Posterior cingulate gyrus (tissue), 11 donors: Measurements from ENCODE around the gene ATP2B2.

Source experiments
- DNase-seq, 10 donors: peaks; one replicate each; pipeline versions ENCODE4 v3.0.0 to v3.0.0-alpha.2; 2020 to 2021; ENCODE audit warnings: mixed read lengths in 3 of 10
- intact Hi-C: fragments of 100-400 bp; cut with DNase I; formaldehyde crosslinking; loops from one replicate; pipeline ENCODE4 v1.15.1; 2023

The ATP2B2 gene

DNA sequence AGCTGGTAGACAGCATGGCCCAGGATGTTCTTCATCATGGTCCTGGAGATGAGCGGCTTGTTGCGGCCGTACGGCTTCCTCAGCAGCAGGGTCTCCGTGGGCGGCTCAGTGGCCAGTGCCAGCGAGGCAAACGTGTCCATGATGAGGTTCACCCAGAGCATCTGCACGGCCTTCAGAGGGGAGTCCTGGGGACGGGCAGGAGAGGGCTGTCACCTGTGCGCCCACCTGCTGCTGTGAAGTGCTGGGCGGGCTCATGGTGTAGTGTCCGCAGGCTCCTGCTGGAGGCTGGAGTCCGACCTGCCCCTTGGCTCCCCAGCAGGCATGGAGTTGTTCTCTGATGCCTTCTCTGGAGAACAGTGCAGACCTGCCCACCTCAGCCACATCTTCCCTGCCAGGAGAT lies 162.6 kb downstream of the ATP2B2 start:
- peak in 3 of 10 donors; percentile 64 to 77 (median 75) for DNase-seq
- intact Hi-C loops = loop anchor here (5.0 kb wide), 1 partner anchor 355 kb away; no protein-coding TSS in a partner anchor

DNA sequence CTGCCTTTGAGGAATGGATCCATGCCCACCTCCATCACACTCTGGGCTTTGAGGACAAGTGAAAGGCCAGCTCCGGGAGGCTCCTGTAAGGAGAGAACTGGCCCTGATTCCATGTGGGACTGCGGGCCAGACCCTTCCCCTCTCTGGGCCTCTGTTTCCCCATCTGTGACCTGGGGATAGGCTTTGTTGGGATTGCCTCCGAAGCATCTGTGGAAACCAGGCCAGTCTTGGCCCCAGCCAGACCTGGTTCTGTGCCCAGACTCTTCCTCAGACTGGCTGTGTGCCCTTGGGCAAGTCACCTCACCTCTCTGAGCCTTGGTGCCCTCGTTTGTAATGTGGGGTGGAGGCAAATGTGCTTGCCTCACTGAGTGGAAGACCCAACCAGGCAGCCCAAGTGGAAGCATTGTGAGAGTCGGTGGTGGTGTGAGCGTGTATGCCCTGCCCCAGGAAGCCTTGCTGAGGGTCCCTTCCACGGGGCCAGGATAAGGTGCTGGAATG lies 163.4 kb downstream of the ATP2B2 start:
- intact Hi-C loops = loop anchor here (5.0 kb wide), 1 partner anchor 355 kb away; no protein-coding TSS in a partner anchor
- DNase-seq = peak in 3 of 10 donors; percentile 38 to 56 (median 43)

DNA sequence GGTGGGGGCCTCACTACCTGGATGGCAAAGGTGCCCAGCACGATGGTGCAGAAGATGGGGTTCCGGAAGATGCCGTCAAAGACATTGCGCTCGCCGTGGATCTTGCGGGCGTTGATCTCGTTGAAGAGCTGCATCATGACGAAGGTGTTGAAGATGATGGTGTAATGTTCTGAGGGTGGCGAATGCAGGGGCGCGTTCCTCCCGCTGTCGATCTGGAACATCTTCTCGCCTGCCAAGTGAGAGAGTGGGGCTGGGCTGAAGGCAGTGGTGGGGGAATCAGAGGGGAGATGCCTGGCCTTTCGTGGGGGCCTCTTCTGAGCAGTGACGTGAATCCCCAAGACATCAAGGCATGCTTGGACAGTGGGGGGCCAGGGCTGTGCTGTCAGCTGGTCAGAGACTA lies 164.9 kb downstream of the ATP2B2 start:
- peak in 4 of 10 donors; percentile 51 to 87 (median 83) for DNase-seq
- intact Hi-C loops = loop anchor here (5.0 kb wide), 1 partner anchor 357 kb away; no protein-coding TSS in a partner anchor

DNA sequence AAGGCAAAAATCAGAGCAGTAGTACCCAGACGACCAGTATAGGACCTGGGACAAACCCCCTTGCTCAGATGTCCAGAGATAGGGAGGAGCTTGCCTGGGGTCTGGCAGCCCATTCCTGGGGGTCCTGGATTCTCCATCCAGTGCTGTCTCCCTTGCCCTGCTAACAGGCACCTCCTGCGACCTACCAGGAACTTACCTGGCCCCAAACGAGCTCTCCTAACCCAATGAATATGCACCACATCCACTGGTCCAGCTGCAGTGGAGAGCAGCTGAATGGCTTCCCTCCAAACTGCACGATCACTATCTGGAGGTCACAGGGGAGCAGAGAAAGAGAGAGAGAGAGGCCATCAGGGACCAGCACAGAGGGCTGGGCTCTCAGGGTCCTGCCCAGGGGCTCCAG lies 165.3 kb downstream of the ATP2B2 start:
- intact Hi-C loops = loop anchor here (5.0 kb wide), 1 partner anchor 357 kb away; no protein-coding TSS in a partner anchor
- peak in 1 of 10 donors; percentile 40 for DNase-seq

DNA sequence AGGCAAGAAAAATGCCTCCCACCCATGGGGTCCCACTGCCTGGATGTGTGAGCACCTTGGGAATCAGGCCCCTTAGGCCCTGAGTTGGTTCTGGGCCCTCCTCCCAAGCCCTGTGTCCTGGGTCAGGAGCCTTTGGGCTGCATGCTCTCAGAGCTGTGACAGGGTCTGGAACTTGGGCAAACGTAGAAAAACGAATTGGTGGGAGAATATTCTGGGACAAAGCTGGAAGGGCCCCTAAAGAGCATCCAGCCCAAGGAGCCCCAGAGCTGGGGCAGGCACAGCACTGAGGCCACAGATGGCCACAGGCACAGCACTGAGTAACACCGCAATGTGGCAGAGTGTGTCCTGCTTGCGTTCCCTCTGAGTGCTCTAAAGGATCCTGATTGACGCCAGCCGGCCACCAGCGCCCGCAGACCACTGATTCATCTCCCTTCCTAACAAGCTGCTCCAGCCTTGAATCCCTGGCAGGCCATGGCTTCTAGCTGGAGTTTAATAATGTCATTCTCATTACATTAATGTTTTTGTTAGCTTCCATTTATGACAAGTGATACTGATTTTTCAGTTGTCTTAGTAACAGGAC lies 165.9 kb downstream of the ATP2B2 start:
- DNase-seq = peak in 3 of 10 donors; percentile 60 to 83 (median 70)
- intact Hi-C loops = no loop called here

DNA sequence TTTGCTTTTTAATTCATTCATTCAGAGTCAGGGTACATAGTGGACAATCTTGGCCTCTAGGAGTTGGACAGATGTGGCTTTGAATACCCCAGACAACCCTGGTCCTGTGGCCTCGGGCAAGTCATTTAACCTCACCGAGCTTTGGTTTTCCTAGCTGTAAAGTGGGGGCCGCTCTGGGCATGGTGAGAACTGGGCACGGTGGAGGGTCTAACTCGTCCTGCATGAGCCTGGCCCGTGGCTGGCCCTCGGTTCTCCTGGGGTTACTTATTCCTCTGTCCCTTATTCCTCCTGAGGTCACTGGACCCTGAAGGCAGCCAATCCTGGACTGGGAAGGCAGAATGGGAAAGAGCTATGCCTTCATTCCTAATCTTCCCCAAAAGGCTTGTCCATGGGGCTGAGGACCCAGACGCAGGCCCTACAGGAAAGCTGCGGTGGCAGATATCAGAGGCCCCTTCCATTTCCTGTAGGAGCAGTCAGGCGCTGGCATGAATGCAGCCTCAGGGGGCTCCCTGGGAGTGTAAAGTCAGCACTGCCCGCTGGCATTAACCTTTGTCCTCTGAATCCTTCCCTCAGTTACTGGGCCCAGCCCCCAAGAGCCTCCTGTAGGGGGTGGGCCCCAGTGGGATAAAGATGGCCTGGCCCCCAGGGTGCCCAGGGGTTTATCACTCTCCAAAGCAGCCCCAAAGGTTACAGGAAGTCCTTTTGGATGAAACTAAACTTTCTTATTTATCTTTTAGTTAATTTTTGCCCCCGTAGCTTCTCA lies 166.6 kb downstream of the ATP2B2 start:
- DNase-seq = peak in 2 of 10 donors; percentile 45 to 67
- intact Hi-C loops = no loop called here

DNA sequence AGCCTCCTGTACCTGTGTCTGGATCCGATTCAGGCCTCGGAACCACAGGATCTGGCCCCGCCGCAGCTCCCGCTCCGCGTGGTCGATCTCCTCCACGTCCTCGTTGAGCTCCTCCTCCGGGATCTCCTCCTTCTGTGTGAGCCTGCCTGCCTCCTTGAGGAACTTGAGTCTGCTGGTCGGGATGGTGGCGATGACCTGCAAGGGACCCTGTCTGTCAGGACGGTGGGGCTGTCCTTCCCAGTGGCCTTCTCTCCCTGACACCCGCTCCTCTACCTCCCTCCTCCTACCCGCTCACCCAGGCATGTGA lies 167.3 kb downstream of the ATP2B2 start:
- intact Hi-C loops = no loop called here
- DNase-seq = peak in 3 of 10 donors; percentile 53 to 83 (median 64)

DNA sequence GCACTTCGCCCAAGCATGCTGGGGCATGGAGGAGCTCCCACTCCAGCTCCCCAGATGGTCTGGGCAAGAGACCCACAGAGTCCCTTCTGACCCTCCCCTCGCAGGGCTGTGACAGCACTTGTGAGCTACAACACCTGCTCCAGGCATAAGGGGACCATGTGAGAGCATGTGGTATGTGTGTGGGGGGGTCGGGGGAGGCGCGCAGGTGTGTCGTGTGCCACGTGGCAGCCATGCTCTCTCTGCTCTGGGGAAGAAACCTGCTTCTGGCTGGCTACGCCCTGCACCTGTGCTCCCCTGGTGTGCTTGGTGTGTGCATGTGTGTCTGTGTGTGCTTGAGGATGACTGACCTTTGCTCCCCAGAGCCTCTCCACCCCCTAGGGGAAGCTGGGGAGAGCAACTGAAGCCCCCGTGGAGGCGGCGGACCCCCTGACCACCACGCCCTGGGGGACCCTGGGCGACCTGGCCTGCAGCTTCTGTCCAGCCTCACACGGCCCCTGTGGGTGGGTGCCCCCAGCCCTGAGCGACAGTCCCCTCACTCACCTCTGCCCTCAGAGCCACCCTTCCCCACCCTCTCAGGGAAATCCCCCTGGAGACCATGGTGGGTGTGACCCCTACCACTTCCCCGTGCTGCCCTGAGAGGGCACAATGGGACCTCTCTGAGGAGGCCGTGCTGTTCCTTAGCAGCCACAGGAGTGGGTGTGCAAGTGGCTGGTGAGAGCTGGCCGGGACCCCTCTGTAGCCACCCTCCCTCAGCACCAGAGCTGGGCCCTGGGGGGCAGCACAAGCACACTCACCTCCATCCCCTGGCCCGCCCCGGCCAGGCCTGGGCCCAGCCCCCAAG lies 167.8 kb downstream of the ATP2B2 start:
- intact Hi-C loops = no loop called here
- peak in 3 of 10 donors; percentile 50 to 60 (median 52) for DNase-seq

DNA sequence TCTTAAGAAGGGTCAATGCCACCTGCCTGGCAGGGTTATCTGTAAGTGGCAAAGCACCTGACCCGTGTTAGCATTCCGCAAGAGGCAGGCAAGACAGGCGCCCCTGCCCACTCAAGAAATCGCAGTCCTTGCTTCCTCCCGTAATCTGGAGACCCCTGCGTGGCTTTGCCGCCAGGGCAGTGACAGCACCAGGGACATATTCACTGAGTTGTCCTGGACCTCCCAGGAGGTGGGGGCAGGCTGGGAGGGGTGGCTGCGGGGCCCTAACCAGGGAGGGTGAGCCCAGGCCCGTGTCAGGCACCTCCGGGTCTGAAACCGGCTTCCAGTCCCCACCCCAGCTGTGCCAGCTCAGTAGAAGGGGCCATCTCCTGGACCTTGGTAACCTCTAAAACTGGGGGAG lies 168.6 kb downstream of the ATP2B2 start:
- intact Hi-C loops = no loop called here
- DNase-seq = peak in 3 of 10 donors; percentile 40 to 71 (median 41)

DNA sequence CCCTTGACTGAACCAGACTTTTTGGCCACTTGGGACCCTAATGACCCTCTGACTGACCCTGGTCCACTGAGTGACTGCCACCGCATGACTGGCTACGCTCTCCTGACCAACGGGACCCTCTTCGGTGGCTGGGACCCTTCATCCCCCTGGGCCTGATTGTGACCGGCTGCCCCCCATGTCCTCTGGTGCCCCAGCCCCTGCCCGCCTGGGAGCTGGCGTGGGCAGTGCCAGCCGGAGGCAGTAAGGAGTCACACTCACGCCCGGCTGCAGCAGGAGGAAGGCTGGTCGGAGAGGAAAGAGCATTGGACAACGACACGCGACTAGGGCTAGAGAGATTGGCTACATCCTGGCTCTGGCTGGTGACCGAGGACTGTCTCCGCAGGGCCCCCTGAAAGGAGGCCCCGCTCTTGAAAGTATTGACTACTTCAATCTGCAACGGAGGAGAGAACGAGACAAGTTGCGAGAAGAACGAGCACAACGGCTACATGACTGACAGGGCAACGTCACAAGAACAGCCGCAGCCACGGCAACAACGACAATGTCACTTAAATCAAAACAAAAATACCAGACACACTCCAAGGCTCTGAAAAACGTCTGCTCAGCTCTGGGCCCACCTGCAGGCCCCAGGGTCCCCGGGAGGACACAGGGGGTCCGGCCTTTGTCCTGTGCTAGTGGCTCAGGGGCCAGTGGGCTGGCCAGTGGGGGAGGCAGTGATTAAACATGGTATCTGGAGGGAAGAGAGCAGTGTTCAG lies 169.3 kb downstream of the ATP2B2 start:
- intact Hi-C loops = no loop called here
- peak in 3 of 10 donors; percentile 58 to 80 (median 64) for DNase-seq

DNA sequence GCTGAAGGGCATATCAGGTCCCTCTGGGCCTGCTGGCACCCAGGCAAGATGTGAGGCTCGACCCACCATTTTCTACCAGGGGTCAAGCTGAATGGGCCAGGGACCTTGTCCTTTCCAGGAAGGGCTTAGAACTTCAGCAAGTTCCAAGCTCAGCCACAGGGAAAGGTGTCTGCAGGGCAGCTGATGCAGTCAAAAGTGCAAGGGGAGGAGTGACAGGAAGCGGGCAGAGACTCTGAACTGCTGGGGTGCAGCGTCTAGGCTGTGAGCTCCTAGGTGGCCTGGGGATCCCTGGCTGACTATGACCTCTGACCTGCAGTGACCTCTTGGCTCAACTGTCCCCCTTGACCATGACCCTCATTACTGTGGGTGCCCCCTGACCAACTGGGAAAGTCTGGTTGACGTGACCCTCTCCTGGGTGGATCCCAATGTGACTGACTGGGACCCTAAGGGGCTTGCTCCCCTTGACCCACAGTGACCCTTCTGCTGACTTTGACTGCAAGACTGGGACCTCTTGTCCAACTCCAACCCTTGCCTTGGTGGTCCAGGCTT lies 170.1 kb downstream of the ATP2B2 start:
- DNase-seq = peak in 2 of 10 donors; percentile 0 to 37

DNA sequence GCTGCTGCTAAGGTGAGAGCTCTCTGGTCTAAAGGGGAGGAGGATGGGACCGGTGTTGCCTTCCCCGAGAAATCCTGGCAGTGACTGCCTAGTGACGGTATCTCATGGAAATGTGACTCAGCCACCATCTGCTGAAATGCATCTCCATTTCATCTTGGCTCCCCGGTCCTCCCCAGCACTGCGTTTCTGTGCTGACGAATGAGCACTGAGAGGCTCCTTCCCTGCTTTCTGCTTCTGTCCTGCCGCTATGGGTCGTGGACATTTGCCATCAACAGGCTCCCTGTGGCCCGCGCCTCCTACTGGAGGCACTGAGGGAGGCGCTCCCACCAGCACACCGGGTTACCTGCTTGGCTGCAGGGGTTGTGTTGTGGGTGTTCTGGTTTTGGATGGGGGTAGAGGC lies 170.9 kb downstream of the ATP2B2 start:
- intact Hi-C loops = no loop called here
- peak in 8 of 10 donors; percentile 53 to 94 (median 73) for DNase-seq

More for the DNA sequence above, 170.1 kb downstream of the ATP2B2 start:
- intact Hi-C loops = no loop called here

DNA sequence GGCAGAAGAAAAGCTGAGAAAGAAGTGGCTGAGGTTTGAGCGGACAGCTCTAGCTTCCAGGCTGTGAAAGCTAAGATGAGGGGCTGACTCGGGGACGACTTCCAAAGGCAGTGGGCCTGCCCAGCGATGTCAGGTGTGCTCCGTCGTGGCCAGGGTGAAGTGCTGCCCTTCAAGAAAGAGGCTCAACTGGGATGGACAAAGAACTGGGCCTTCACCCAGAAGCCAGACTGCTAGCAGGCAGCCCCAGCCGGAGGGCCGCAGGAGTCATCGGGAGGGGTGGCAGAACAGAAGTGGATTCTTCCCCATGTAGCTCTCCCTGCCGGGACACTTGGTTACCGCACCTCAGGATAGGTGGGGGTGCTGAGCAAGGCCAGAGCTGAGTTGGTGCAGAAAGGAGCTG lies 171.3 kb downstream of the ATP2B2 start:
- DNase-seq = peak in 1 of 10 donors; percentile 82
- intact Hi-C loops = no loop called here

DNA sequence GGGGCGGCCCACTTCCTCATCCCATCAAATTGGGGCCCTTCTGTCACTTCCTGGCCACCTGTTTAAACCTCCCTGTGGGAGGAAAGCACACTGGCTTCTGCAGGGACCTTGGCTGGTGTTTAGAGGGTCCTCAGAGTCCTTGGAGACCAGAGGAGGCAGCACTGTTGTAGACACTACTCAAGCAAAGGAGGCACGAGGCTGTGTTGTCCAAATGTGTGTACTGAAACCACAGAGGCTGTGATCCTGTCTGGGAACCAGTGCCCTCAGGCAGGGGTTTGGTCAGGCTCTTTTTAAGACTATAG lies 172.1 kb downstream of the ATP2B2 start:
- no peak for DNase-seq

DNA sequence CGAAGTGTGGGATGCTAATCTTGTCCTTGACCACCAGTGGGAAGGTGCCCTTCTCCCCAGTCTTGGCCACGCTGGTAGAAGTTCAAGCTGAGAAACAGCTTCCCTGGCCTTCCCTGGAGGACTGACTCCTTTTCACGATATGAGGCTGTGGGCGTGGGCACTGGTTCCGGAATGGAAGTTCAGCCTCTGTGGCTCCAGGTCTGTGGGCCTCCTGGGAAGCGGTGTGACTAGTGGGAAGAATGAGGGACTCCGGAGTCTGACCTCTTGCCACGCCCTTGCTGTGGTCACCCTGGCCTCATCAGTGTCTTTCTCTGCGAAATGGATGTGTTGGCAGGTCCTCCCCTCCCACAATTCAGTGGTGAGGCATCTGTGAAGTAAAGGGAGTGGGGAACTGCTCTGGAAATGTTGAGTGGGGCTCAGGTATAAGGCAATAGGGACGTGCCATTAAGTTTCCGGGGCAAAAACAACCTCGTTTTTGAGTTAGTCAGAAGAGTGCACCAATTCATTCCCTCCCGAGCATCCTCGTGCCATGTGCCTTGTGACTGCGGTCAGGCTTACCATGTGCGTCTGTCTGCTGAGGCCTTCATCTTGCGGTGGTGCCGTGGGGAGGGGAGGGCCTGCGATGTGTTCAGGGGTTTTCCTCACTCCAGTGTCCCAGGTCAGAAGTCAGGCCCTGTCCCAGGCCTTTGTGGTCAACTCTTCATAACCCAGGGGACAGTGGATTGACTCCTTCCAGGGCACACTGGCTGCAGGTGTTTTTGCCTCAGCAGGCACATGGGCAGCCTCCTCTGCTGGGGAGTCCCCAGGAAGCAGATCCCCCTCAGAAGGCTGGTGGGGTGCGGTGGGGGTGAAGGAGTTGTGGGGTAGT lies 172.7 kb downstream of the ATP2B2 start:
- peak in 1 of 10 donors; percentile 57 for DNase-seq
- intact Hi-C loops = no loop called here

More for the DNA sequence above, 172.1 kb downstream of the ATP2B2 start:
- intact Hi-C loops = no loop called here

DNA sequence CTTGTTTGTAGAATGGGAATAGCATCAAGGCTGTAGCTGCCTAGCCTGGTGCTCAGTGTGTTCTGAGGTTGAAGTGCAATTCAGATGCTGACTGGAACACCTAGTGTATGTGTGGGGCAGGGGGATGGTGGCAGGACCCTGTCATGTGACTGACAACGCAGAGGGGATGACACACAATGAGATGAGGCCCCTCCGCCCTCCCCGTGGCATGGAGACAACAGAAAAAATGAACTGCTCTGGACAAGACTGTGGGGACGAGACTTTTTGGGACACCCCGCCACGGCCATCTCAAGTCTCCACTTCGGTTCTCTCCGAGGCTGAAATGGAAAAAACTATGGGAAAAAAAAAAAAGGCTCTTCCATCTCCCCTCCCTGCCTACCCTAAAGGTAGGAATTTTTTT lies 174.1 kb downstream of the ATP2B2 start:
- intact Hi-C loops = no loop called here
- DNase-seq = peak in 2 of 10 donors; percentile 33 to 64

DNA sequence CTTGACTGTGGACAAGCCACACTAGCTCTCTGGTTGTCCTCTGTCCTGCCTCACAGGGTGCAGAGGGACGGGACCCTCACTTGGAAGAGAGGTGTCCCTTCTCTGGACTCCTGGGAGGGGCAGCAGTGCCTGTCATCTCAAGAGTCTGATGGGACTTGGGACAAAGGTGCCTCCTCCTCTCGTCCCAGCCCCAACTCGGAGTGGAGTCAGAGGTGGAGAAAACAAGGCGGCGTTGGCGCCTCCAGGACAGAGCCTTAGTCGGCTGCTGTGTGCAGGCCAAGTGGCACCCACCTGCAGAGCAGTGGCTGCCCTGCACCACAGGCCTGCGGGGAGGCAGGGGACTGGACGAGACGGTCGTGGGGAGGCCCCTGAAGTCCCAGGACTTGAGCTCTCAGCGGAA lies 175.1 kb downstream of the ATP2B2 start:
- intact Hi-C loops = no loop called here

DNA sequence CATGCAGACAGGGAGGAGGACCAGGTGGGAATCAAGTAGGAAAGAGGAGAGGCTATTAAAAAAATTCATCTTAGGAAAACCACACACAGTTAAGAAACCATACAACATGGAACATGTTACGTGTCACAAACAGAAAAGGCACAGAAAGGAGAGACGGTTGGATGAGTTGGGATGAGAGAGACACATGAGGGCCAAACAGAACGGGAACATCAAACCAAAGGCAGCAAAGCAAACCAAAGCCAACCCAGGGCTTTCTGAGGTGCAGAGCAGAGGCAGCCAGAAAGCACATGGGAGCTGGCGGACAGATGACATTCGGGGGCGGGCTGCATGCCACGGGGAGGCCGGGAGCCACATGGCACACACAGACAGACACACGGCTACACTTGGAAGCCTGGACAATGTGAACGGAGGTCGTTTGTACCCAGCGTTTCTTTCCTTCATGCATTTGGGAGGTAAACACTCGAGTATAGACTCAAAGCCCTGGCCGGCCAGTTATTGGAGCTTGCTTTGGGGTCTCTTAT lies 175.8 kb downstream of the ATP2B2 start:
- peak in 1 of 10 donors; percentile 81 for DNase-seq
- intact Hi-C loops = no loop called here

More for the DNA sequence above, 175.1 kb downstream of the ATP2B2 start:
- DNase-seq = peak in 2 of 10 donors; percentile 49 to 65
